Kidney capillary endothelial cell (primary cell): ENCODE results near the gene SSH2.
"Not testable (repeated sequence)": the region's sequence is repeated elsewhere in the genome, so short reads cannot be mapped to it uniquely, and the experiment has no call there.

ENCODE experiments used
- DNase-seq: peaks from one replicate; pipeline ENCODE4 v3.0.0-alpha.2; 2018; ENCODE audit warnings: low spot score

The SSH2 gene

GRCh38 chr17:29710520-29710884 lies 219.5 kb downstream of the SSH2 start:
- DNase-seq = no peak

- DNase-seq = no peak
Measured at GRCh38 chr17:29709866-29710519, 220.0 kb downstream of the SSH2 start.

- no peak for DNase-seq
Measured at GRCh38 chr17:29707212-29707571, 222.8 kb downstream of the SSH2 start.

GRCh38 chr17:29706045-29706431 lies 224.0 kb downstream of the SSH2 start:
- DNase-seq = no peak

GRCh38 chr17:29705386-29705785 lies 224.6 kb downstream of the SSH2 start:
- DNase-seq = no peak

GRCh38 chr17:29699283-29699682 lies 230.7 kb downstream of the SSH2 start:
- DNase-seq = no peak

- DNase-seq = no peak
Measured at GRCh38 chr17:29698837-29699236, 231.2 kb downstream of the SSH2 start.

- no peak for DNase-seq
Measured at GRCh38 chr17:29698019-29698777, 231.8 kb downstream of the SSH2 start.

GRCh38 chr17:29697371-29697770 lies 232.7 kb downstream of the SSH2 start:
- no peak for DNase-seq

GRCh38 chr17:29694918-29695563 lies 235.0 kb downstream of the SSH2 start:
- no peak for DNase-seq

- no peak for DNase-seq
Measured at GRCh38 chr17:29693751-29694150, 236.3 kb downstream of the SSH2 start.

GRCh38 chr17:29687596-29687995 lies 242.4 kb downstream of the SSH2 start:
- no peak for DNase-seq

- DNase-seq = no peak
Measured at GRCh38 chr17:29686993-29687590, 242.9 kb downstream of the SSH2 start.

GRCh38 chr17:29683481-29683880 lies 246.5 kb downstream of the SSH2 start:
- DNase-seq = no peak

- DNase-seq = peak; percentile 91
Measured at GRCh38 chr17:29682987-29683386, 247.0 kb downstream of the SSH2 start.

GRCh38 chr17:29682054-29682453 lies 248.0 kb downstream of the SSH2 start:
- DNase-seq = peak; percentile 71

GRCh38 chr17:29677824-29678223 lies 252.2 kb downstream of the SSH2 start:
- no peak for DNase-seq

GRCh38 chr17:29677221-29677791 lies 252.7 kb downstream of the SSH2 start:
- no peak for DNase-seq

- not testable (repeated sequence) for DNase-seq
Measured at GRCh38 chr17:29675961-29676360, 254.1 kb downstream of the SSH2 start.

GRCh38 chr17:29674281-29674680 lies 255.7 kb downstream of the SSH2 start:
- DNase-seq = no peak

GRCh38 chr17:29671661-29672060 lies 258.4 kb downstream of the SSH2 start:
- DNase-seq = no peak

GRCh38 chr17:29669266-29669665 lies 260.8 kb downstream of the SSH2 start:
- DNase-seq = no peak

- no peak for DNase-seq
Measured at GRCh38 chr17:29667969-29668368, 262.1 kb downstream of the SSH2 start.
